ENCODE data around the gene DCUN1D2.
"Not testable (repeated sequence)": the region's sequence is repeated elsewhere in the genome, so short reads cannot be mapped to it uniquely, and the experiment has no call there.

DCUN1D2 gene

GRCh38 chr13:113490496-113491417 lies at the start of gene DCUN1D2:
Gene DCUN1D2 (minus strand): TSS chr13:113490711. CDS start chr13:113490669, 42 bp downstream.
- DNase-seq = peak; percentile 37 to 79

GRCh38 chr13:113539822-113540221 lies 49.3 kb upstream of the DCUN1D2 start:
- DNase-seq = no peak

- DNase-seq = no peak
These were observed 48.7 kb upstream of the DCUN1D2 start for GRCh38 chr13:113539176-113539575.

GRCh38 chr13:113538689-113539058 lies 48.2 kb upstream of the DCUN1D2 start:
- DNase-seq = no peak

- no peak for DNase-seq
These were observed 47.6 kb upstream of the DCUN1D2 start for GRCh38 chr13:113537909-113538688.

GRCh38 chr13:113537205-113537604 lies 46.7 kb upstream of the DCUN1D2 start:
- no peak for DNase-seq

- DNase-seq = no peak
These were observed 46.1 kb upstream of the DCUN1D2 start for GRCh38 chr13:113536461-113537110.

GRCh38 chr13:113535381-113535781 lies 44.9 kb upstream of the DCUN1D2 start:
- no peak for DNase-seq

GRCh38 chr13:113534236-113534860 lies 43.8 kb upstream of the DCUN1D2 start:
- DNase-seq = no peak

- DNase-seq = no peak
These were observed 42.8 kb upstream of the DCUN1D2 start for GRCh38 chr13:113533161-113533840.

- DNase-seq = no peak
These were observed 41.8 kb upstream of the DCUN1D2 start for GRCh38 chr13:113532156-113532806.

GRCh38 chr13:113531041-113531873 lies 40.7 kb upstream of the DCUN1D2 start:
- no peak for DNase-seq

- DNase-seq = no peak
These were observed 38.3 kb upstream of the DCUN1D2 start for GRCh38 chr13:113528813-113529180.

GRCh38 chr13:113528101-113528812 lies 37.7 kb upstream of the DCUN1D2 start:
- DNase-seq = no peak

- no peak for DNase-seq
These were observed 36.9 kb upstream of the DCUN1D2 start for GRCh38 chr13:113527272-113527958.

- DNase-seq = no peak
These were observed 36.1 kb upstream of the DCUN1D2 start for GRCh38 chr13:113526466-113527220.

- DNase-seq = not testable (repeated sequence)
These were observed 31.9 kb upstream of the DCUN1D2 start for GRCh38 chr13:113522438-113522837.

GRCh38 chr13:113520571-113520970 lies 30.1 kb upstream of the DCUN1D2 start:
- DNase-seq = no peak

- no peak for DNase-seq
These were observed 29.0 kb upstream of the DCUN1D2 start for GRCh38 chr13:113519556-113519955.

Data from bone marrow (tissue), 2 donors.